MM.1S (cell line): ENCODE measurements around the gene RNF26.

Source experiments
- CTCF ChIP-seq: fragments of 300-600 bp; sonication (generic); IDR thresholded peaks from 2 replicates; pipeline ENCODE4 v1.5.1; 2016; ENCODE audit warnings: antibody characterized with exemption, low read length, mixed read lengths
- EZH2 ChIP-seq: fragments of 300-600 bp; sonication (generic); optimal IDR thresholded peaks from 2 replicates; pipeline ENCODE3; 2017; ENCODE audit warnings: low read depth, mild to moderate bottlenecking, antibody characterized with exemption, low read length, mixed read lengths

GRCh38 chr11:119377112-119377901 lies 43.0 kb downstream of the RNF26 start:
- TF ChIP-seq CTCF (no peak), EZH2 (no peak)
